ENCODE data around the gene LMO3.

LMO3 gene

GRCh38 chr12:16599081-16599480, 6.9 kb downstream of the LMO3 start:
- DNase-seq = no peak

GRCh38 chr12:16594797-16595196, 11.2 kb downstream of the LMO3 start:
- DNase-seq = no peak

GRCh38 chr12:16593546-16593945, 12.4 kb downstream of the LMO3 start:
- no peak for DNase-seq

- DNase-seq = no peak
Measured at GRCh38 chr12:16590645-16591044, 15.3 kb downstream of the LMO3 start.

GRCh38 chr12:16588812-16589211, 17.1 kb downstream of the LMO3 start:
- no peak for DNase-seq

GRCh38 chr12:16587514-16587913, 18.4 kb downstream of the LMO3 start:
- no peak for DNase-seq

GRCh38 chr12:16587110-16587453, 18.9 kb downstream of the LMO3 start:
- no peak for DNase-seq

- DNase-seq = peak; percentile 33
Measured at GRCh38 chr12:16586350-16587109, 19.4 kb downstream of the LMO3 start.

GRCh38 chr12:16585781-16586180, 20.2 kb downstream of the LMO3 start:
- DNase-seq = no peak

- no peak for DNase-seq
Measured at GRCh38 chr12:16583969-16584745, 21.8 kb downstream of the LMO3 start.

GRCh38 chr12:16581416-16581815, 24.5 kb downstream of the LMO3 start:
- DNase-seq = no peak

- no peak for DNase-seq
Measured at GRCh38 chr12:16579041-16579440, 26.9 kb downstream of the LMO3 start.

GRCh38 chr12:16573398-16574077, 32.4 kb downstream of the LMO3 start:
- no peak for DNase-seq

GRCh38 chr12:16568873-16569272, 37.1 kb downstream of the LMO3 start:
- no peak for DNase-seq

GRCh38 chr12:16564675-16565074, 41.3 kb downstream of the LMO3 start:
- no peak for DNase-seq

GRCh38 chr12:16563504-16563903, 42.5 kb downstream of the LMO3 start:
- no peak for DNase-seq

- DNase-seq = no peak
Measured at GRCh38 chr12:16562921-16563320, 43.0 kb downstream of the LMO3 start.

- no peak for DNase-seq
Measured at GRCh38 chr12:16562435-16562834, 43.5 kb downstream of the LMO3 start.

GRCh38 chr12:16560273-16560672, 45.7 kb downstream of the LMO3 start:
- no peak for DNase-seq

- no peak for DNase-seq
Measured at GRCh38 chr12:16555630-16556029, 50.3 kb downstream of the LMO3 start.

GRCh38 chr12:16553457-16553856, 52.5 kb downstream of the LMO3 start:
- DNase-seq = no peak

GRCh38 chr12:16552301-16552700, 53.7 kb downstream of the LMO3 start:
- DNase-seq = no peak

GRCh38 chr12:16545836-16546235, 60.1 kb downstream of the LMO3 start:
- no peak for DNase-seq

- DNase-seq = no peak
Measured at GRCh38 chr12:16542586-16542985, 63.4 kb downstream of the LMO3 start.

Measured in NCI-H1048 (cell line).